HG02840 (cell line): ENCODE measurements around the gene PTPRN2.

Experiments
- ATAC-seq: cut with Tn5 transposase; IDR thresholded peaks from one replicate; pipeline ENCODE4 v1.9.1; 2021; ENCODE audit warnings: mild to moderate bottlenecking, moderate library complexity, moderate number of reproducible peaks; ENCODE audit not compliant: unreplicated experiment, low FRiP score

PTPRN2 gene

GRCh38 chr7:158449942-158450341 lies 137.7 kb downstream of the PTPRN2 start:
- ATAC-seq: no peak

GRCh38 chr7:158449266-158449665 lies 138.4 kb downstream of the PTPRN2 start:
- ATAC-seq: no peak

GRCh38 chr7:158448430-158449100 lies 139.1 kb downstream of the PTPRN2 start:
- no peak for ATAC-seq

GRCh38 chr7:158447506-158448171 lies 140.0 kb downstream of the PTPRN2 start:
- ATAC-seq: no peak

GRCh38 chr7:158447151-158447505 lies 140.5 kb downstream of the PTPRN2 start:
- ATAC-seq: no peak

GRCh38 chr7:158446706-158447105 lies 140.9 kb downstream of the PTPRN2 start:
- no peak for ATAC-seq

- no peak for ATAC-seq
These were observed 141.3 kb downstream of the PTPRN2 start for GRCh38 chr7:158446281-158446680.

GRCh38 chr7:158445421-158446175 lies 142.0 kb downstream of the PTPRN2 start:
- ATAC-seq: no peak

- no peak for ATAC-seq
These were observed 142.9 kb downstream of the PTPRN2 start for GRCh38 chr7:158444501-158445420.

GRCh38 chr7:158443688-158444483 lies 143.7 kb downstream of the PTPRN2 start:
- ATAC-seq: no peak

GRCh38 chr7:158443014-158443687 lies 144.5 kb downstream of the PTPRN2 start:
- ATAC-seq: no peak

- no peak for ATAC-seq
These were observed 145.4 kb downstream of the PTPRN2 start for GRCh38 chr7:158442260-158442659.

- no peak for ATAC-seq
These were observed 148.6 kb downstream of the PTPRN2 start for GRCh38 chr7:158439035-158439434.

- ATAC-seq: no peak
These were observed 155.0 kb downstream of the PTPRN2 start for GRCh38 chr7:158432369-158433341.

- no peak for ATAC-seq
These were observed 155.7 kb downstream of the PTPRN2 start for GRCh38 chr7:158431941-158432347.

- no peak for ATAC-seq
These were observed 156.3 kb downstream of the PTPRN2 start for GRCh38 chr7:158431055-158431940.
